ENCODE measurements around the gene RGS14. TPM values are rescaled to one million over a fixed set of nuclear protein-coding genes. Genes with fewer than 3 reads are reported as not detected.

Gene RGS14
- total RNA-seq, 1 donor from 2014 or later, result 101 TPM

DNA sequence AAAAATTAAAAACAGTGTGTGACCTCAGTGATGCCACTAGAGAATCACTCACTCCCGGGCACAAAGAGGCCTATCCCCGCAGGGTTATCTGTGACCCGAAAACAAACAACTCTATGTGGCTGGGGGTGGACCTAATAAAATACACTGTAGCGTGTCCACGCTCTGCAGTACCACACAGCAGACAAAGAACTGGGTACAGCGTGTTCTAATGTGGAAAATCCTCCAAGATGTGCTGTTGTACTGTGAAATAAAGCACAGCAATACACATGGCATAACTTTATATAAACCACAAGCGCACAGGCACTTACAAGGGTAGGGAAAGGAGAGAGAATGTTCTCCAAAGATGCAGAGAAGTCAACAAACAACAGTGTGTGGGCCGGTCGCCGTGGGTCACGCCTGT is 18.4 kb downstream of the RGS14 start:
- intact Hi-C loops (cut with micrococcal nuclease), result no loop called here

DNA sequence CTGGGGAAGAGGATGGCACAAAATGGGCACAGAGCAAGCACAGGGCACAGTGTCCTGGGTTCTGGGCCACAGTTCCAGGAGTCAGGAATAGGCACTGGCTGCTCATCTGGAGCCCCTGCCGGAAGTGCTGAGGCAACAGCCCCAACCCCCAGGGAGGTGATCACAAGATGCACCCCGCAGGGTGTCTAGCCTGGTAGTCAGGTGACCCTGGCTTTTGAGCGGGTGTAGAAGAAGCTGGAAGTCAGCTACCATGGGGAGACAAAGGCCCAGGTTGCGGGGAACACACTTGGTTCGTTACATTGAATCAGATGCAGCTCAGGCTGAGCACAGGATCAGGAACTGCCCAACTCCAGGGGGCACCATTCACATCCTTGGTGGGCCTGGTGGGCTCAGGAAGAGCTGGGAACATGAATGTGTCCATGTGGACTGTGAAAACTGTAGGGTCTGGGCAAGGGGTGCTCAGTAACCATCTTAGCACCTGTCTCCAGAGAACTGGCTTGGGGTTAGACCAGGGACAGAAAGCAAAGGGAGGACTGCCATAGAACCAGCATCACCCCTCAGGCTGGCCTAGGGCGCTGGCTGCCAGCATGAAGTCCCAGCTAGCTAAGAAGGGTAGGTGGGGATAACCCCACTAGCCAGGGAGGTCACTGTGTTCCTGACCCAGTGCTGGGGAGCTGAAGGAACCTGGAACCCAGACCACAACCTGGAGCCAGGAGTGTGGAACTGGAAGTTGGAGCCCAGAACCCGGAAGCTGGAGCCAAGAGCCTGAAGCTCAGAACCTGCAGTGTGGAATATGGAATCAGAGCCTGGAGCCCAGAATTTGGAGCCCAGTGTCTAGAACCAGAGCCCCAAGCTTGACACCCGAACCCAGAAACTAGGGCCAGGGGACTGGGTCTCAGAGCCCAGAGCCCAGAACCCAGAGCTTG is 20.4 kb downstream of the RGS14 start:
- intact Hi-C loops (cut with micrococcal nuclease), result no loop called here

DNA sequence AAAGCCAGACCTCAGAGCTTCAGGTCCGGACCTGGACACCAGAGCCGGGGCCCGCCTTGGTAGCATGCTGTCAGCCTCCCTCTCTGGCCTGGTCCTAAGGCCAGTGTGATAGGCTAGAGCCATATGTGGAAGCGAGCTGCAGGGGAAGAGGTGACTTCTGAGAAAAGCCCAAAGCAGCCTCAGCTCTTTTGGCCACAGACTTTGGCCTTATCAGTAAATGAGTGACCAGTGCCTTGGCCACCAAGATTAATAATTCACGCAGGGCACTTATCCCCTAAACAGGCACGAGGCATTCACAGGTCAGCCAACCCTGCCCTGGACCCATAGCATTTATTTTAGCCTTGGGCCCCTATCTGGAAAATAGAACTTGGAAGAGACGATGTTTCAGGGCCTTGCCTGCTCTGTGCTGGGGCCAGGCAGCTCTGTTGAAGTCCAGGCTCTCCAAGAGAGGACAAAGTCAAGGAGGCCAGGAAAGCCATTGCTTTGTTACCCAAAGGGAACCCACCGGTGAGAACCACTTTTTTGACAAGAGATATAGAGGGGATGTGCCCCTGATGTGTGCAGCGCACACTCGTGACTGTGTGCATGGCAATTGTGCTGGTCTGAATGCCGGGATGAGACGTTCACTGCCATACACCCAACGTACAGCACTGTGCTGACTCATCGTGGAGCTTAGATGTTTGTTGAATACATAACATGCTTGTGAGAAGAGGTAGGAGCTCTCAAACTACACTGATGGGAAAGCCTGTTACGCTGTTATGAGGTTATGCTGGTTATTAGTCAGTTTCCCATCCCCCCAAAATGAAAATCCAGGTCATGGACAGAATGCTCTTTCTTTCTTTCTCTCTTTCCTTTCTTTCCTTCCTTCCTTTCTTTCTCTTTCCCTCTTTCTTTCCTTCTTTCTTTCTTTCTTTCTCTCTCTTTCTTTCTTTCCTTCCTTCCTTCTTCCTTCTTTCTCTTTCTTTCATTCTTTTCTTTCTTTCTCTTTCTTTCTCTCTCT is 21.5 kb downstream of the RGS14 start:
- intact Hi-C loops (cut with micrococcal nuclease), result no loop called here

DNA sequence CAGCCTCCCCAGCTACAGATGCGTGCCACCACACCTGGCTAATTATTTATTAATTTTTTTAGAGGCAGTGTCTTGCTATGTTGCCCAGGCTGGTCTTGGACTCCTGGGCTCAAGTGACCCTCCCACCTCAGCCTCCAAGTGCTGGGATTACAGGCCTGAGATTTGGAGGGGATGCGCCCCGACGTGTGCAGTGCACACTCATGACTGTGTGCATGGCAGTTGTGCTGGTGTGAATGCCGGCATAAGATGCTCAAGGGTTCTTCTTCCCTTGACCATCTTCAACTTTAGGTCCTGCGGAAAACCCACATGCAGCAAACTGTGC is 23.0 kb downstream of the RGS14 start:
- intact Hi-C loops (cut with micrococcal nuclease), result no loop called here

DNA sequence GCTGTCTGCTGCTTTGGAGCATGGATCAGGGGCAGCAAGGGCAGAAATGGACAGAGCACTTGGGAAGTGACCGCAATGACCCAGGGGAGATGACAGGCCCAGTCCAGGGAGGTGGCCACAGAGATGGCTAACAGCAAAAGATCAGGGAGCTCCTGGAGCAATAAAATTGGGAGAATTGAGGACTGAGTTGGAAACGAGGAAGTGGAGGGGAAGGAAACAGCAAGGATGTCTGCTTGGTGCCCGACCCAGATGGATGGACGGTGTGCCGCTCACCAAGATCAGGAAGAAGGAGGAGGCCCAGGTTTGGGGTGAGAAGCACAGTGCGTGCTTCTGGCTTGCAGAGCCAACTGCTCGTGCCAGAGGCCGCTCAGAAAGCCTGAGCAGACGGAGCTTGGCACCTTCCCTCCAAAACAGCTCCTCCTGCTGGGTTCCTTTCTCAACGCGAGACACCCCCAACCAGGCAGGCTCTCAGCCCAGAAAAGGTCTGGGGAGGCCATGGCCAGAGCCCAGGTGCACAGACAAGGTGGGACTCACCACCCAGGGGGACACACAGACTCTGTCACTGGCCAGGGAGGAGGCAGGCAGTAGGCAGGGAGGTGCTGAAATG is 24.8 kb downstream of the RGS14 start:
- intact Hi-C loops (cut with micrococcal nuclease), result loop anchor here (1.0 kb wide), 1 partner anchor 64 kb away; no protein-coding TSS in a partner anchor

DNA sequence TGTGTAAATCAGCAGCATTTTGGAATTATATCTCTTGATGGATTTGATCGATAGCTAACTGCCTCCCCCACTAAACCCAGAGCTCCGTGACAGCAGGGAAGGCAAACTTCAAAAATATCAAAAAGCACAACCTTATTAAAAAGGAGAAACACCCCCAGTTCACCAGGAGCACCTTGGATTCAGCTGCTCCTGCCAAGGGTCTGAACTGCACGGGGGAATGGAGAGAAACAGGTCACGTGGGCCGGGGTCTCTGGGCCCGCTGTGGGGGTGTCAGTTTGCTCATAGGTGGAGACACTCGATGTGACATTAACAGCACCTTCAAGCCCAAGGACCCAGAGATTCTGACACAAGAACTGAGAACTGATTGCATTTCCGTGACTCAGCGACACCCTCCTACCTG is 25.5 kb downstream of the RGS14 start:
- intact Hi-C loops (cut with micrococcal nuclease), result no loop called here

DNA sequence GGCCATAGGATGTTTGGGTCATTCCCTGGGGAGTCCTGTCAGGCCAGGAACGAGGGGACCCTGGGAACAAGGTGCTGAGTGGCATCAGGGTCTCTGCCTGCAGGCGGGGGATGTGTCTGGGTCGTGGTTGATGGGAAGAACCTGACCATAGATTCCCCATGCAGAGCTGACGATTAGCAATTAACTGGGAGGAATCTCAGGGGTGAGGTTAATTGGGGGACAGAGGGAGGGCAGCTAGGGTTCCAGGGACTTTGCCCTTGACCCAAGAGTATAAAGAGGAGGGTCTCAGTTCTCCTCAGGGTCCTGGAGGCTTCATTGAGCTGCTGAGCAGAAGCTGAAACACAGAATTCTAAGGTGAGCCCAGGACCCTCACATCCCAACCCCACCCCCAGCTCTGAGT is 26.4 kb downstream of the RGS14 start, which contains the start of gene SLC34A1:
Gene SLC34A1 (plus strand): TSS at position 301 of the 400 bp plus-strand sequence. CDS start 1,308 bp downstream, outside the sequence.
- intact Hi-C loops (cut with micrococcal nuclease), result no loop called here

DNA sequence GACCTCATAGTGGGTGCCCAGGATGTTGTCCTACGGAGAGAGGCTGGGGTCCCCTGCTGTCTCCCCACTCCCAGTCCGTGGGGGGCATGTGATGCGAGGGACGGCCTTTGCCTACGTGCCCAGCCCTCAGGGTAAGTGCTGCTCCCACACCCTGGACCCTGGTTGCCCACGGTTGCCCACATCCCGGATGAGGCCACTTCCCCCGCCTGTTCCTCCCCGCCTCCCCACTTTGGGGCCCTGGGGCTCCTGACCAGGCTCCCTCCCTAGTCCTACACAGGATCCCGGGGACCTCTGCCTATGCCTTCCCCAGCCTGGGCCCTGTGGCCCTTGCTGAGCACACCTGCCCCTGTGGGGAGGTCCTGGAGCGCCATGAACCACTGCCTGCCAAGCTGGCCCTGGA is 28.0 kb downstream of the RGS14 start:
- intact Hi-C loops (cut with micrococcal nuclease), result no loop called here

DNA sequence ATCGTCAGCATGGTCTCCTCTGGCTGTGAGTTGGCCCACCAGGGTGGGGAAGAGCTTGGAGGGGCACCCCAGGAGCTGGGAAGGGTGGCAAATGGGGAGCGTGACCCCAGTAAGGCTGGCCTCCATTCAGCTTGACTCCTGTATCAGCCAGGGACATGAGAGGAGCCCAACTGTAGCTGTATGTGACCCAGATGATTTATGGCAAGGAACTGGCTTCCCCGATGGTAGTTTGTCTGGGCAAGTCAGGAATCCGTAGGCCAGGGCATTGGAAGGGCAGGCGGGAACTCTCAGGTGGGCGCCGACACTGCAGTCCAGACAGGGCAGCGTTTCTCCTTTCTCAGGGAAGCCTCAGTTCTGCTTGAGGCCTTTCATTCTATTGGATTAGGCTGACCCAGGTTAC is 28.8 kb downstream of the RGS14 start:
- intact Hi-C loops (cut with micrococcal nuclease), result no loop called here

DNA sequence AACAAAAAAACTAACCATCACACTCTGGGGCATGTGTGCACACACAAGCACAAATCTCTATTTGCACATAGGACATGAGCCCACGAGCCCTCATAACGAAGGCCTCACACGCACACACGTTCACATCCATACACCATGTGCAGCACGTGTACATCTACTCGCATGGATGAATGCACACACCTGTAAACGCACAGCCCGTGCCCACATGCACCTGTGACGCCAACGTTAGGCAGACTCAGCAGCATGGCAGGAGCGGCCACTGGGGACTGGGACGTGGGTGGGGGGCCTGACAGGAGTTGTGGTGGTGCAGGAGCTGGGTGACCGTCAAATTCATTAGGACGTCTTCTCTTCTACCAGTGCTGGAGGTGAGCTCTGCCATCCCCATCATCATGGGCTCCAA is 29.7 kb downstream of the RGS14 start:
- intact Hi-C loops (cut with micrococcal nuclease), result no loop called here

DNA sequence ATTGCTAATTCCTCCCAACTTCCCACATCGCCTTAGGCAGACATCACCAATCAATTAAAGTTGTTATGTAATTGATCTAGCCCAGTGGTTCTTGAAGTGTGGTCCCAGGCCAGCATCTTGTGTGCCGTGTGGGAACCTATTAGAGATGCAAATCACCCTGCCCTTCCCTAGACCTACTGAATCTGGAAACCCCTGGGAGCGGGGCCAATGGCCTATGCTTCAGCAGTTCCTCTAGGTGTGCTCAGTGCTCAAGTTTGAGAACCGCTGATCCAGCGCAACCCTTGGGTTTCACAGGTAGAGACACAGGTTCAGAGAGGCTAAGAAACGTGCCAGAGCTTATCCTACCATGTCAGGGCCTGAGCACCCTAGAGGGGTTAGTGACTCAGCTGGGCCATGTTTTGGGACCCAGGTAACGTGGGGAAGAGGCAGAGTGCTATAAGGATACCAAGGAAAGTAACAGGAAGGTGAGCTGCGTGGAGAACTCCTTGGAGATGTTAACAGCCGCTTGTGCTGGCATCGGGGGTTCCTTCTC is 30.9 kb downstream of the RGS14 start:
- intact Hi-C loops (cut with micrococcal nuclease), result no loop called here

DNA sequence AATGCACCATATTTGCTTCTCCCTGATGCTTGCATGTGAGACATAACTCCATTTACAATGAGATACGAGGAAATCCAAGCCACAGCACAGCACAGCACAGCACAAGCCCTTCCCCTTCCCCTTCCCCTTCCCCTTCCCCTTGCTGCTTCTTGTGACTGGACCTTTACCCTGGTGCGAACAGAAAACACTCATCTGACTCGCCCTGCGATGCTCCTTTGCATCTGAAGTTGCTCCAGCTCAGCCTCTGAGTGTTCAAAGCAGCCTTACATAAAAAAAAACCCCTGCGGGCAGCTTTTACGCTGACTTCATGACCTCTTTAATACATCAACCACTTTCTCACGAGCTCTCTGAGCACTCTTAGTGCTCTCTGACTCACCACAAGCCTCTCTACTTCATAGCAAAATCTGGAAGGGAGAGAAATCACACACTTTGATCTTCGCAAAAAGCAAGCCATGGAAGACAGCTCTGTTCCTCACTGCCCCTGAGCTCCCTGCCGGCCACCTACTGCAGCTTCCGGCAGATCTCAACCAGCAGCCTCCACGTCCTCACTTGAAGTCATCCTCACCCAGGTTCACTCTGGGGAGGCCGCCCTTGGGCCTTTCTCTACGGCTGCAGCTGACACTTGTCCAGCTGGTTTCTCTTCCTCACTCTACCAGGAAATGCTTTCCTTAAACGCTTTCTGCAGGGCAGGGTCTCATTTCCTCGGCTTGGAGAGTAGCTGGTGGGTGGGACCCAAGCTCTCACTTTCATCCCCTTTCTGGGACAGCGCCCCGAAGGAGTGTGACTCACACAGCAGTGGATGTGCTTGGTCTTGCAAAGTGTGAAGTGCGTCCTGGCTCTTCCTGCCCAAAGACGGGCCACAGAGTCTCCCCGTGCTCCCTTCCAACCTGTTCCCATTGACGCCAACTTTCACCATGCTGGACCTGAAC is 31.8 kb downstream of the RGS14 start:
- intact Hi-C loops (cut with micrococcal nuclease), result loop anchor here (1.0 to 2.0 kb wide), 4 partner anchors 14 to 112 kb away; partner anchors contain the start of gene PRR7

DNA sequence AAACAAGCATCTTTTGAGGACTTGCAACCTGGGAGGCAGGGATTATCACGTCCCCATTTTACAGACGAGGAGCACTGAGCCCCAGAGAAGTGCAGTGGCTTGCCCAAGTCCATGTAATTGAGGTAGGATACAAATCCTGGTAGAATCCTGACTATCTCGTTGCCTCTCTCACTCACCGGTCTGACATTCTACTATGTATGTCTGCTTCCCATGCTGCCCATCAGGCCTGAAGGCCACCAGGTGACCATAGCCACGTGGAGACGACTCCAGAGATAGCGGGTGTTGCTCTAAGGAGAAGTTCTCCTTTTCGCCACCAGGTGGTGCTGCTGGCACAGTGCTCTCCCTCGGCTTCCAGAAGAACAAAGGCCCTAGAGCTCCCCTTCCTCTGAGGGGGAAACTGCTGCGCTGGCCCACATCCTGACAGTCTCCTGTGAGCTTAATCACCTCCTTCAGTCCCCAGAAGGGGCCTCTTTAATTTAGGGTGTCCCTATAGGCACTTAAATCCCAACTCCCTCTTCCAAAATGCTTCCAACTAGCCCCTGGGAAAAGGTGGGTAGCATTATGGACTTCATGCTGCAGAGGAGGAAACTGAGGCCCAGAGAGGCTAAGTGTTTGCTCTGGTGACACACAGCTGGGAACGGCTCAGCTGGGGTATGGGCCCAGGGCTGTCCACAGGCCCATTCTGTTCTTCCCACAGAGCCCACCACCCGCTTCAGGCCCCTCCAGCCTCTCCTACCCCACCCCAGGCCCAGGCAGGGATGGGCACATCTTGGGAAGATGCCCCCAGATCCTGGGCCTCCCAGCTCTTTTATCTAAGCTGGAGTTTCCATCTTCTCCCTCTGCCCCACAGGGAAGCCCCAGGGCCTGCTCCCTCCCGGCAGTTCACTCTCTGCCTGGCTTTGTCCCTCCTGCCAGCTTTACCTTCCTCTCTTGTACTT is 32.9 kb downstream of the RGS14 start:
- intact Hi-C loops (cut with micrococcal nuclease), result loop anchor here (1.0 to 2.0 kb wide), 4 partner anchors 13 to 111 kb away; partner anchors contain the start of gene PRR7

DNA sequence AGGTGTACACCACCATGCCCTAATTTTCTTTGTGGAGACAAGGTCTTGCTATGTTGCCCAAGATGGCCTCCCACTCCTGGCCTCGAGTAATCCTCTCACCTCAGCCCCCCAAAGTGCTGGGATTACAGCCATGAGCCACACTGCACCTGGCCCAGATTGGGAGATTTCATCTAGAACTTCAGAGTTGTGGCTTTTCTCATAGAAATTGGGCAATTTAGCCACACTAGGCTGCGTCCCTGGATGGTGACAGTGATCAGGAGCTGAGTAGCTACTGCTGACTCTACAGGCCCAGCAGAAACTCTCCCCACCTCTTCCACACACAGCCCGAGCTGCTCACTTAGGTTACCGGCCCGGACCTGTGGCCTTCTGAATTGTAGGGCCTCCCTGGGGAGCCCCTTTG is 35.0 kb downstream of the RGS14 start:
- intact Hi-C loops (cut with micrococcal nuclease), result no loop called here

DNA sequence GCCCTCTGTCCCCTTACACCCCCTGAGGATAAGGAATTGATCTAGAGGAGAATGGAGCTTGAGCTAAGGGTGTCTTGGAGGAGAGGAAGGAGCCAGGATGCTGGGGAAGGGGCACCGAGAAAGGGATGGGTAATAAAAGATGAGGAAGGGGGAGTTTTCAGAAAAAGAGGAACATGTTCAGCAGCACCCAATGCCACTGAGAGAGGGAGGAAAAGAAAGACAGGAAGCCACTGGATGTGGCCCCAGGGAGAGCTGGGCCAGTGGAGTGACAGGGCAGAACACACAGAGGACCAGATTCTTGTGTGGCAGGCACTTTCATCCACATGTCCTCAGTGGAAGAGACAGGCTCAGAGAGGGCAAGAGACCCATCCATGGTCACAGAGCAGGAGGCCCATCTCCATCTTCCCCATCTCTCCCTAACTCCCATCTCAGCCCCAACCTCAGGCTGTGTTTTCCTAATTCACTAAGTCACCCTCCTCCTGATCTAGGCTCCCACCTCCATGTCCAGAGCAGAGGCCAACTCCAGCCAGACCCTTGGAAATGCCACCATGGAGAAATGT is 35.6 kb downstream of the RGS14 start:
- intact Hi-C loops (cut with micrococcal nuclease), result no loop called here

DNA sequence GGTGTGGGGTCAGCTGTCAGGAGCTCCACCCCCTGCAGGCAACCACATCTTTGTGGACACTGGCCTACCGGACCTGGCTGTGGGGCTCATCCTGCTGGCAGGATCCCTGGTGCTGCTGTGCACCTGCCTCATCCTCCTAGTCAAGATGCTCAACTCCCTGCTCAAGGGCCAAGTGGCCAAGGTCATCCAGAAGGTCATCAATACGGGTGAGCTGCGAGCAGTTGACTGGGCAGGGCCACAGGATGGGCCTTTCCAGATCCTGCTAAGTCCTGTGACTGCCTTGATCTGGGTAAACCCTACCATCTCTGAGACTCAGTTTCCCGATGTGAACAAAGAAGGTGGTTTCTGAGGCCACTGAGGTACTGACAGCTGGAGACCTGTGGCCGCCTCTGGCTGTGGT is 36.3 kb downstream of the RGS14 start:
- intact Hi-C loops (cut with micrococcal nuclease), result no loop called here

DNA sequence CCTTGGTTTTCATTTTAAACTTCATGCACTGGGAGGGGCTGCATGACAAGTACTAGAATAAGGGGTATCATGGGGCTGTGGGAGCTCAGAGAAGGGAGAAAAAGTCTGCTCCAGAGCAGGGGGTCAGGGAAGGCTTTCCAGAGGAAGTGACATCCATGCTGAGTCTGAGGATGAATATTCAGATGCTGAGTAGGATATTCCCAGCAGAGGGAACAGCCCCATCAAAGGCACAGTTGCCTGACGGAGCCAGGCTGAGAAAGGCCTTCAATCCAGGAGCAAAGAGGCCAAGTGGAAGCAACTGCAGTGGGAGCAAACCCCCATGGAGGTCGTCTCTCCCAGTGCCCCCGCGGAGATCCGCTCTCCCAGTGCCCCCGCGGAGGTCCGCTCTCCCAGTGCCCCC is 38.4 kb downstream of the RGS14 start:
- intact Hi-C loops (cut with micrococcal nuclease), result no loop called here

DNA sequence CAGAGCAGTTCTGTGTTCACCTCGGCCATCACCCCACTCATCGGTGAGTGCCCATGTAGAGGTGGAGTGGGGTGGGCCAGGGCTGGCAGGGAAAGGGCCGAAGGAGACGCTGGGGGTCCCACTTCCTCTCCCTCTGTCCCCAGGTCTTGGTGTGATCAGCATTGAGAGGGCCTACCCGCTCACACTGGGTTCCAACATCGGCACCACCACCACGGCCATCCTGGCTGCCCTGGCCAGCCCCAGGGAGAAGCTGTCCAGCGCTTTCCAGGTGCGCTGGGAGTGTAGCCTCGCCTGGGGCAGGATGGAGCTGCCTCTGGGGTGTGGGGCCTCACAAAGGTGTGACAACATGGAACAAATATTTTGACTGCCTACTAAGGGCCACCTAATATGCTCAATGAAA is 39.1 kb downstream of the RGS14 start:
- intact Hi-C loops (cut with micrococcal nuclease), result no loop called here
